Left ventricle myocardium inferior (tissue), 1 donor: Measurements from ENCODE around the gene THBS1. TPM values are rescaled to one million over a fixed set of nuclear protein-coding genes. Genes with fewer than 3 reads are reported as not detected.

Experiments
- DNase-seq: peaks from one replicate; pipeline ENCODE4 v3.0.0-alpha.2; 2020
- H3K27ac ChIP-seq: fragments of 200-600 bp; replicated peaks from 2 replicates; pipeline ENCODE4 v1.8.0; 2021
- H3K27me3 ChIP-seq: fragments of 200-600 bp; 2 replicates; pipeline ENCODE4 v1.8.0; 2021; ENCODE audit warnings: low read depth
- H3K36me3 ChIP-seq: fragments of 200-600 bp; 2 replicates; pipeline ENCODE4 v1.8.0; 2021
- H3K4me1 ChIP-seq: fragments of 200-600 bp; 2 replicates; pipeline ENCODE4 v1.8.0; 2021
- H3K4me3 ChIP-seq: fragments of 200-600 bp; 2 replicates; pipeline ENCODE4 v1.8.0; 2021; ENCODE audit warnings: mild to moderate bottlenecking, moderate library complexity
- H3K9me3 ChIP-seq: fragments of 200-600 bp; replicated peaks from 2 replicates; pipeline ENCODE4 v1.8.0; 2021
- intact Hi-C: fragments of 100-400 bp; cut with micrococcal nuclease; formaldehyde crosslinking; loops from one replicate; pipeline ENCODE4 v1.11.0; 2022
- long read RNA-seq: library from polyadenylated mRNA; unstranded; transcript quantifications from one replicate; pipeline ENCODE4 v2.0.0, GENCODE V29; 2021
- total RNA-seq: library from RNA; stranded (reverse); fragmentation: NEBNext Ultra II Directional; extraction: Animal tissue kit (Norgen Biotek cat#: 25700); gene quantifications from one replicate; pipeline ENCODE4 v1.2.1, GENCODE V29; 2021
- TF ChIP-seq, protein P1 (sequence below): fragments of 200-600 bp; IDR thresholded peaks from 2 replicates; pipeline ENCODE4 v1.8.0; 2021; ENCODE audit warnings: antibody characterized with exemption, mild to moderate bottlenecking, borderline replicate concordance
- donor health status: DM: no; HTN: yes; CAD: no; lungs with severe emphysema.

The THBS1 gene
- 47.4 TPM for total RNA-seq
- long read RNA-seq, full-length matches to known transcripts: 8 of 61 reads
- long read RNA-seq, partial matches to known transcripts: 47 of 61 reads
- long read RNA-seq, other reads (novel, unspliced or antisense): 6 of 61 reads

DNA sequence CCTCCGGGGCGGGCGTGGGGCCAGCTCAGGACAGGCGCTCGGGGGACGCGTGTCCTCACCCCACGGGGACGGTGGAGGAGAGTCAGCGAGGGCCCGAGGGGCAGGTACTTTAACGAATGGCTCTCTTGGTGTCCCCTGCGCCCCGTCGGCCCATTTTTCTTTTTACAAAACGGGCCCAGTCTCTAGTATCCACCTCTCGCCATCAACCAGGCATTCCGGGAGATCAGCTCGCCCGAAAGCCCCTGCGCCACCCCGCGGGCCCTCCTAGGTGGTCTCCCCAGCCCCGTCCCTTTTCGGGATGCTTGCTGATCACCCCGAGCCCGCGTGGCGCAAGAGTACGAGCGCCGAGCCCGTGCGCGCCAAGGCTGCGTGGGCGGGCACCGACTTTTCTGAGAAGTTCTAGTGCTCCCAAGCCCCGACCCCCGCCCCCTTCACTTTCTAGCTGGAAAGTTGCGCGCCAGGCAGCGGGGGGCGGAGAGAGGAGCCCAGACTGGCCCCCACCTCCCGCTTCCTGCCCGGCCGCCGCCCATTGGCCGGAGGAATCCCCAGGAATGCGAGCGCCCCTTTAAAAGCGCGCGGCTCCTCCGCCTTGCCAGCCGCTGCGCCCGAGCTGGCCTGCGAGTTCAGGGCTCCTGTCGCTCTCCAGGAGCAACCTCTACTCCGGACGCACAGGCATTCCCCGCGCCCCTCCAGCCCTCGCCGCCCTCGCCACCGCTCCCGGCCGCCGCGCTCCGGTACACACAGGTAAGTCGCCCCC, at the start of gene THBS1:
Gene THBS1, plus strand, starts transcription at position 595 of the 757 bp plus-strand sequence. CDS start 779 bp downstream, outside the sequence.
- peak; percentile 87 for DNase-seq
- H3K9me3 ChIP-seq: no peaks in the 10 kb centered on the region

DNA sequence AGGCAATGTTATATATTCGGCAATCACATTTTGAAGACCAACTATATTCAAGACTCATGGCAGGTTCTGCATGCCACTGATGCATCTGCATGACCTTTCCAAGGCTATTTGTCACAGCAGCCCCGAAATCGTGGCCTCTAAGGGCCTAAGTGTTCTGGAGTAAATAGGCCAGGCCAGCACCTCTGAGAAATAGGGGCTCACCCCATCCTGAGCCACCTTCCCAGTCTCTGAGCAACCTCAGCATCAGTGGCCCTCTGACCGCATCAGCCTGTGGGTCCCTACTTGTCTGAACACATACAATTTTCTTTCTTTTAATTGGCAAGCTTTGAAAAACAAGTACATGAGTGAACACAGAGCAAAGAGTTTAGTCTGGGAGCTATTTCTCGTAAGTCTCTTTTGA, 45.9 kb upstream of the THBS1 start:
- no peaks in the 10 kb centered on the region for H3K36me3 ChIP-seq
- H3K27ac ChIP-seq: no peak overlapping the region
- no peaks in the 10 kb centered on the region for H3K27me3 ChIP-seq
- intact Hi-C loops: no loop called here
- H3K4me1 ChIP-seq: peaks cover 6% of the 10 kb centered on the region
- no peak for DNase-seq
- H3K9me3 ChIP-seq: no peaks in the 10 kb centered on the region
- no peak overlapping the region for H3K4me3 ChIP-seq
- TF ChIP-seq, protein P1, sequence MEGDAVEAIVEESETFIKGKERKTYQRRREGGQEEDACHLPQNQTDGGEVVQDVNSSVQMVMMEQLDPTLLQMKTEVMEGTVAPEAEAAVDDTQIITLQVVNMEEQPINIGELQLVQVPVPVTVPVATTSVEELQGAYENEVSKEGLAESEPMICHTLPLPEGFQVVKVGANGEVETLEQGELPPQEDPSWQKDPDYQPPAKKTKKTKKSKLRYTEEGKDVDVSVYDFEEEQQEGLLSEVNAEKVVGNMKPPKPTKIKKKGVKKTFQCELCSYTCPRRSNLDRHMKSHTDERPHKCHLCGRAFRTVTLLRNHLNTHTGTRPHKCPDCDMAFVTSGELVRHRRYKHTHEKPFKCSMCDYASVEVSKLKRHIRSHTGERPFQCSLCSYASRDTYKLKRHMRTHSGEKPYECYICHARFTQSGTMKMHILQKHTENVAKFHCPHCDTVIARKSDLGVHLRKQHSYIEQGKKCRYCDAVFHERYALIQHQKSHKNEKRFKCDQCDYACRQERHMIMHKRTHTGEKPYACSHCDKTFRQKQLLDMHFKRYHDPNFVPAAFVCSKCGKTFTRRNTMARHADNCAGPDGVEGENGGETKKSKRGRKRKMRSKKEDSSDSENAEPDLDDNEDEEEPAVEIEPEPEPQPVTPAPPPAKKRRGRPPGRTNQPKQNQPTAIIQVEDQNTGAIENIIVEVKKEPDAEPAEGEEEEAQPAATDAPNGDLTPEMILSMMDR: no peak

More for the DNA sequence above, at the start of gene THBS1:
- TF ChIP-seq, protein P1: peak; percentile 48
- Histone ChIP-seq H3K4me3 (peak within 1 kb of the TSS; percentile 78), H3K27me3 (peaks cover 7% of the 10 kb centered on the region), H3K27ac (peak within 1 kb of the TSS; percentile 89), H3K4me1 (peaks cover 68% of the 10 kb centered on the region), H3K36me3 (peaks cover 25% of the 10 kb centered on the region)
- intact Hi-C loops: loop anchor here (5.0 to 10.0 kb wide), 2 partner anchors 408 to 756 kb away; no protein-coding TSS in a partner anchor

DNA sequence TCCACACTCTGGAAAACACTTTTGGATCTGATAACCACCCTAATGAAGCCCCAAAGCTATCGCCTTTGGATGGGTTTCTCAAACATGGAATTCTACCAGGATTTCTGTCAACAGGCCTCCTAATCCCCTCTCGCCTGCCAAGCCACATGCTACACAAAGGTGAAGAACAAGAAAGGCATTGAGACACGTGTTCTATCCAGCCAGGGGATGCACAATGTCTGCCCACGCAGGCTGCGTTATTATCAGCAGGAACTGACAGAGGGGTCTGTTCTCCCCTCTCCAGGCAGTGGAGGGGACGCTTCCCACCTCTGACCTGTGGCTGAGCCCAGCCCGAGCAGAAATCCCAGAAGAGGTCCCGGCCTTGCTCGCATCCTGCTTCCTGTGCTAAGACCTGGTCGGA, 45.4 kb upstream of the THBS1 start:
- peaks cover 11% of the 10 kb centered on the region for H3K4me1 ChIP-seq
- H3K9me3 ChIP-seq: no peaks in the 10 kb centered on the region
- no peak overlapping the region for H3K27ac ChIP-seq
- TF ChIP-seq, protein P1: no peak
- H3K36me3 ChIP-seq: no peaks in the 10 kb centered on the region
- H3K4me3 ChIP-seq: no peak overlapping the region
- no peaks in the 10 kb centered on the region for H3K27me3 ChIP-seq
- intact Hi-C loops: no loop called here
- DNase-seq: no peak

DNA sequence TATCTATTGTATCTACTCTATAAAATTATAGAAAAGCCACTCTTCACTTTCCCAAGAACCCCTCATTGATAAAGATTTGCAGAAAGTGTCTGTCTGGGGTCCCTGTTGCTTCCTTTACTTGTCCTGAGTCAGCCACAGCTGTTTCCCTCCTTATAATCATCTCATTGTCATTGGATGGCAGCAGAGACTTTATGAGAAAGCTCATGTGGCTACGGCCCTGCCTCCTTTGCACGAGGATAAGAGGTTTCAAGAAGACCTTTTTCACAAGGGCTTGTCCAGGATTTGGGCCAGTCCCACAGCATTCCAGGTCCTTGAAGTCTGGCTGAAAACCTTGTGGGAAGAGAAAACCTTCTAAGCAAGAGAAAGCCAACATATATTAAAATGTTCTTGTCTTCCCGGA, 41.9 kb upstream of the THBS1 start:
- no peaks in the 10 kb centered on the region for H3K36me3 ChIP-seq
- peaks cover 12% of the 10 kb centered on the region for H3K4me1 ChIP-seq
- no peak for DNase-seq
- no peak overlapping the region for H3K27ac ChIP-seq
- TF ChIP-seq, protein P1: no peak
- H3K9me3 ChIP-seq: no peaks in the 10 kb centered on the region
- no peak overlapping the region for H3K4me3 ChIP-seq
- H3K27me3 ChIP-seq: no peaks in the 10 kb centered on the region
- intact Hi-C loops: no loop called here

DNA sequence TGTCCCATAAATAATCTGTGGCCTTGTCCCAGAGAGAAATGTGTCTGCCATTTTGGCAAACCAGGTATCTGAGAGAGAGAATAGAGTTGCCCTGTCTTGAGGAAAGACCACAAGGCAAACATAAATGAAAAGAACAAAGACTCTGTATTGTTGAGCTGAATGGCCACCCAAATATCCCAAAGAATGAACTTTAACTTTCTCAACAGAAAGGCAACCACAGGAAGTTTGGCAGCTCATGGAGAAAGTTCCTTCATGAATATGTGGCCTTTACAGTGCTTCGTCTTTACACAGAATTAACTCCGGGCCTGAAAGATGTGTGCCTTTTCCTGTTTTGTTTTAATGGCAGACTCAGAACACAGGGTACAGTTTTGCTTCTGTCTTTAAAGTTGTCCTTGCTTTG, 41.4 kb upstream of the THBS1 start:
- peaks cover 12% of the 10 kb centered on the region for H3K4me1 ChIP-seq
- H3K27me3 ChIP-seq: no peaks in the 10 kb centered on the region
- H3K36me3 ChIP-seq: no peaks in the 10 kb centered on the region
- no peaks in the 10 kb centered on the region for H3K9me3 ChIP-seq
- intact Hi-C loops: no loop called here
- no peak for DNase-seq
- TF ChIP-seq, protein P1: no peak
- H3K4me3 ChIP-seq: no peak overlapping the region
- H3K27ac ChIP-seq: no peak overlapping the region
